OCI-LY3 (cell line): ENCODE measurements around the gene PBX3.

ENCODE experiments used
- H2AFZ ChIP-seq: fragments of 200-600, 300-600 bp; shearing (Covaris generic); 2 replicates; pipeline ENCODE4 v1.6.0; 2014; ENCODE audit warnings: antibody characterized with exemption, low read depth, low read length
- H3K27ac ChIP-seq: fragments of 200-600, 300-600 bp; sonication (generic); 2 replicates; pipeline ENCODE4 v1.5.1; 2014; ENCODE audit warnings: mild to moderate bottlenecking, low read length, moderate library complexity, mixed read lengths
- H3K27me3 ChIP-seq: fragments of 200-600, 300-600 bp; sonication (generic); 2 replicates; pipeline ENCODE4 v1.6.1; 2014; ENCODE audit warnings: low read depth, low read length, mixed read lengths
- H3K36me3 ChIP-seq: fragments of 200-600, 300-600 bp; sonication (generic); replicated peaks from 2 replicates; pipeline ENCODE3; 2014; ENCODE audit warnings: low read depth, low read length, mixed read lengths
- H3K4me1 ChIP-seq: fragments of 300-600, 200-600 bp; sonication (generic); 2 replicates; pipeline ENCODE4 v1.6.1; 2014; ENCODE audit warnings: low read length, mixed read lengths
- H3K4me2 ChIP-seq: fragments of 200-600, 300-600 bp; sonication (generic); 2 replicates; pipeline ENCODE4 v1.6.1; 2014; ENCODE audit warnings: low read length, mixed read lengths
- H3K4me3 ChIP-seq: fragments of 300-600, 200-600 bp; sonication (generic); 2 replicates; pipeline ENCODE4 v1.5.1; 2014; ENCODE audit warnings: antibody characterized with exemption, mild to moderate bottlenecking, low read length, moderate library complexity
- H3K79me2 ChIP-seq: fragments of 300-600, 200-600 bp; shearing (Covaris generic); 2 replicates; pipeline ENCODE4 v1.6.1; 2014; ENCODE audit warnings: mild to moderate bottlenecking, low read length, mixed read lengths
- H3K9ac ChIP-seq: fragments of 300-600, 200-600 bp; shearing (Covaris generic); 2 replicates; pipeline ENCODE4 v1.6.0; 2014; ENCODE audit warnings: mild to moderate bottlenecking, low read length, moderate library complexity
- H3K9me3 ChIP-seq: fragments of 200-600, 300-600 bp; shearing (Covaris generic); 2 replicates; pipeline ENCODE4 v1.6.1; 2014; ENCODE audit warnings: low read length, mixed read lengths; ENCODE audit not compliant: insufficient read depth
- H4K20me1 ChIP-seq: fragments of 200-600, 300-600 bp; sonication (generic); 2 replicates; pipeline ENCODE4 v1.6.1; 2016; ENCODE audit warnings: low read length, mixed read lengths; ENCODE audit not compliant: insufficient read depth
- EZH2phosphoT487 ChIP-seq: fragments of 200-600 bp; shearing (Covaris generic); IDR thresholded peaks from 2 replicates; pipeline ENCODE4 v1.6.1; 2018; ENCODE audit warnings: antibody characterized with exemption, mixed run types, low read depth
- TF ChIP-seq, protein P1 (sequence below): fragments of 200-600, 300-600 bp; sonication (generic); IDR thresholded peaks from 2 replicates; pipeline ENCODE4 v1.5.1; 2014; ENCODE audit warnings: antibody characterized with exemption, low read length, low read depth

The PBX3 gene

GRCh38 chr9:125745682-125746016 lies 1.5 kb upstream of the PBX3 start:
- peak overlapping the region; percentile 85 for H3K4me3 ChIP-seq
- H3K36me3 ChIP-seq = no peaks in the 10 kb centered on the region
- H3K27ac ChIP-seq = no peak overlapping the region
- H3K4me2 ChIP-seq = peak overlapping the region; percentile 95
- TF ChIP-seq EZH2phosphoT487 = no peak
- TF ChIP-seq, protein P1, sequence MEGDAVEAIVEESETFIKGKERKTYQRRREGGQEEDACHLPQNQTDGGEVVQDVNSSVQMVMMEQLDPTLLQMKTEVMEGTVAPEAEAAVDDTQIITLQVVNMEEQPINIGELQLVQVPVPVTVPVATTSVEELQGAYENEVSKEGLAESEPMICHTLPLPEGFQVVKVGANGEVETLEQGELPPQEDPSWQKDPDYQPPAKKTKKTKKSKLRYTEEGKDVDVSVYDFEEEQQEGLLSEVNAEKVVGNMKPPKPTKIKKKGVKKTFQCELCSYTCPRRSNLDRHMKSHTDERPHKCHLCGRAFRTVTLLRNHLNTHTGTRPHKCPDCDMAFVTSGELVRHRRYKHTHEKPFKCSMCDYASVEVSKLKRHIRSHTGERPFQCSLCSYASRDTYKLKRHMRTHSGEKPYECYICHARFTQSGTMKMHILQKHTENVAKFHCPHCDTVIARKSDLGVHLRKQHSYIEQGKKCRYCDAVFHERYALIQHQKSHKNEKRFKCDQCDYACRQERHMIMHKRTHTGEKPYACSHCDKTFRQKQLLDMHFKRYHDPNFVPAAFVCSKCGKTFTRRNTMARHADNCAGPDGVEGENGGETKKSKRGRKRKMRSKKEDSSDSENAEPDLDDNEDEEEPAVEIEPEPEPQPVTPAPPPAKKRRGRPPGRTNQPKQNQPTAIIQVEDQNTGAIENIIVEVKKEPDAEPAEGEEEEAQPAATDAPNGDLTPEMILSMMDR = no peak
- peaks cover 20% of the 10 kb centered on the region for H3K4me1 ChIP-seq
- H3K9ac ChIP-seq = peak overlapping the region; percentile 34
- peaks cover 21% of the 10 kb centered on the region for H3K27me3 ChIP-seq
- H2AFZ ChIP-seq = peak overlapping the region; percentile 78
- H4K20me1 ChIP-seq = no peaks in the 10 kb centered on the region
- no peaks in the 10 kb centered on the region for H3K9me3 ChIP-seq
- H3K79me2 ChIP-seq = no peaks in the 10 kb centered on the region

DNA sequence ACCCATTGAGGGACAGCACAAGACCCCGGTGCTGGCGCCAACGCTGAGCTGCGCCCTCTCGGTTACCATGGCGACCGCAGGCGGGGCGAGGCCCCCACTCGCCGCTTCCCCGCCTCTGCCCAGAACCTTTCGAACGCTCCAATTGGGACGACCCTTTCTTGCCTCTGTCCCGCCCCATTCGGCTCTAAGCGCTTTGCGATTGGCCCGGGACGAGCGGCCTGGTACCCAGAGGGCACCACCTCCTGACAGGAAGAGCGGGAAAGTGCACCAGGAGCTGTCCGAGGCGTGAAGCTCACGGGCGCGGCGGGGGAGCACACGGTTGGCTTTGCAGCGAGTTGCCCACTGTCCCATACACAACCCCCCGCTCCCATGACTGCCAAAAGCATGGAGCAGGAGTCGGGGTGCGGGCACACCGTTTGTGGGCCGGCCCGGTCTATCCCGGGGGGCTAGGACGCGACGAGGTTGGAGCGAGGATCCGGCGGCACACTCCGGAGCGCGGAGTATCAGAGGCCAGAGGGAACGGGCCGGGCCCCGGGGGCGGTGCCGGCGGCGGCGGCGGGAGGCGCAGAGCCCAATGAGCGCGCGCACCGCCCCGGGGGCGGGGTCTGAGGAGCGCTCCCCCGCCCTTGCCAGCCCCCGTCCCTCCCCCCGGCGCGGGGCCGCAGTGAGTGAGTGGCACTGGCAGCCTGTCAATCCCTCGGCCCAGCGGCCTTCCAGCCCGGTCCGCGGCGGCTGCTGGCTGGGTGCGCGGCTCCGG lies 978 bp upstream of the PBX3 start:
- H3K9ac ChIP-seq = peak overlapping the region; percentile 88
- H3K4me3 ChIP-seq = peak overlapping the region; percentile 85
- H3K36me3 ChIP-seq = no peaks in the 10 kb centered on the region
- H3K27me3 ChIP-seq = peaks cover 21% of the 10 kb centered on the region
- H3K4me2 ChIP-seq = peak overlapping the region; percentile 95
- H3K9me3 ChIP-seq = no peaks in the 10 kb centered on the region
- H2AFZ ChIP-seq = peak overlapping the region; percentile 78
- peak overlapping the region; percentile 76 for H3K27ac ChIP-seq
- no peaks in the 10 kb centered on the region for H3K79me2 ChIP-seq
- no peaks in the 10 kb centered on the region for H4K20me1 ChIP-seq
- H3K4me1 ChIP-seq = peaks cover 20% of the 10 kb centered on the region
- TF ChIP-seq, protein P1 = no peak
- TF ChIP-seq EZH2phosphoT487 = no peak

GRCh38 chr9:125746774-125747052 lies 460 bp upstream of the PBX3 start:
- H3K4me3 ChIP-seq = peak overlapping the region; percentile 85
- H4K20me1 ChIP-seq = no peaks in the 10 kb centered on the region
- peaks cover 21% of the 10 kb centered on the region for H3K27me3 ChIP-seq
- H3K79me2 ChIP-seq = no peaks in the 10 kb centered on the region
- H3K27ac ChIP-seq = no peak overlapping the region
- H3K4me2 ChIP-seq = no peak overlapping the region
- no peaks in the 10 kb centered on the region for H3K9me3 ChIP-seq
- peaks cover 20% of the 10 kb centered on the region for H3K4me1 ChIP-seq
- H3K9ac ChIP-seq = peak overlapping the region; percentile 44; the same call in 1 of the 2 replicates
- H2AFZ ChIP-seq = no peak overlapping the region
- TF ChIP-seq, protein P1 = no peak
- TF ChIP-seq EZH2phosphoT487 = no peak
- no peaks in the 10 kb centered on the region for H3K36me3 ChIP-seq

DNA sequence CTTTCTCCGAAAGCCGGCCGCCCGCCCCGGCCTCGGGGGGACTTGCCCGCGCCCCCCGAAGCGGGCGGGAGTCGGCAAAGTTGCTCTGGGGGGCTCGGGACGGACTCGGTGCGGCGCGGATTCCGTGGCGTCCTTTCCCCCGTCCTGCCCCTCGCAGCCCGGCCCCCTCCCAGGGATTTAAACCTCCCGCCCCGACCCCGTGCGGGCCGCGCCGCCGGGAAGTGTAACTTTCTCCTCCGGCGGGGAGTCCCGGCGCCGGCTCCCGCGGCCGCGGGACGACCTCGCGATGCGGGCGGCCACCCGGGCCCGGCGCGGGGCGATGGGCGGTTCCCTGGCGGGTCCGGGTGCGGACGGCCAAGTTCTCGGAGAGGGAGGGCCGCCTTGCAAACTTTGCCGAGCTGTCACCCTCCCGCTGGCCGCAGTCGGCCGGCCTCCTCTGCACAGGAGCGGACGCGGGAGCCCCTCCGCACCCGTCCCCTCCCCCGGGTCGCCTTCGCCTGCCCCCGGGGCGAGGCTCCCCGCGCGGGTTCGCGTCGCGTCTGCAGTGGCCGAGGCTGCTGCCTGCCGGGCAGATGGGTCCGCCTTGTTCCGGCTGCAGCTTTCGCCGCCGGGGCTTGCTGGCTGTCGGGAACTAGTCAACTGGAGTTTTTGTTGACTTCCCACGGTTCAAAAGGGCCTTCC lies 732 bp downstream of the PBX3 start:
- Histone ChIP-seq H3K9ac (peak overlapping the region; percentile 66), H3K4me2 (peak overlapping the region; percentile 86), H3K27ac (peak overlapping the region; percentile 18; the same call in 1 of the 2 replicates), H2AFZ (peak overlapping the region; percentile 80), H4K20me1 (no peaks in the 10 kb centered on the region), H3K27me3 (peaks cover 17% of the 10 kb centered on the region), H3K4me3 (peak overlapping the region; percentile 81), H3K9me3 (no peaks in the 10 kb centered on the region), H3K36me3 (no peaks in the 10 kb centered on the region), H3K4me1 (peaks cover 20% of the 10 kb centered on the region), H3K79me2 (no peaks in the 10 kb centered on the region)
- no peak for TF ChIP-seq EZH2phosphoT487
- TF ChIP-seq, protein P1 = no peak
